Endothelial cell (in vitro differentiated cells): Measurements from ENCODE around the gene ABHD3. TPM values are rescaled to one million over a fixed set of nuclear protein-coding genes. Genes with fewer than 3 reads are reported as not detected.
"Not testable (repeated sequence)": the region's sequence is repeated elsewhere in the genome, so short reads cannot be mapped to it uniquely, and the experiment has no call there.

ENCODE experiments used
- DNase-seq: peaks from one replicate; pipeline ENCODE4 v3.0.0; 2021; ENCODE audit warnings: low spot score
- H3K27ac Mint-ChIP-seq: one replicate; pipeline ENCODE4 v1.8.0; 2021; ENCODE audit warnings: mixed read lengths, inconsistent platforms; ENCODE audit not compliant: unreplicated experiment
- H3K27me3 Mint-ChIP-seq: one replicate; pipeline ENCODE4 v1.8.0; 2021; ENCODE audit warnings: mild to moderate bottlenecking, moderate library complexity, mixed read lengths, inconsistent platforms; ENCODE audit not compliant: unreplicated experiment
- H3K36me3 Mint-ChIP-seq: one replicate; pipeline ENCODE4 v1.8.0; 2021; ENCODE audit warnings: mild to moderate bottlenecking, low read depth, mixed read lengths, inconsistent platforms; ENCODE audit not compliant: unreplicated experiment
- H3K4me1 Mint-ChIP-seq: one replicate; pipeline ENCODE4 v1.8.0; 2021; ENCODE audit warnings: mild to moderate bottlenecking, mixed read lengths, inconsistent platforms; ENCODE audit not compliant: unreplicated experiment
- H3K4me3 Mint-ChIP-seq: one replicate; pipeline ENCODE4 v1.8.0; 2021; ENCODE audit warnings: mild to moderate bottlenecking, mixed read lengths, inconsistent platforms; ENCODE audit not compliant: unreplicated experiment
- H3K9me3 Mint-ChIP-seq: one replicate; pipeline ENCODE4 v1.8.0; 2021; ENCODE audit warnings: mixed read lengths, inconsistent platforms; ENCODE audit not compliant: unreplicated experiment
- total RNA-seq: library from RNA; stranded (reverse); fragmentation: NEBNext Ultra II Directional; extraction: Animal tissue kit (Norgen Biotek cat#: 25700); gene quantifications from one replicate; pipeline ENCODE4 v1.2.1, GENCODE V29; 2021; ENCODE audit not compliant: unreplicated experiment
- TF ChIP-seq, protein P1 (sequence below): fragments of 200-600 bp; sonication (generic); IDR thresholded peaks from one replicate; pipeline ENCODE4 v1.5.0; 2021; ENCODE audit warnings: antibody characterized with exemption; ENCODE audit not compliant: unreplicated experiment

ABHD3 gene
- total RNA-seq, 1 donor from 2014 or later, result 13.8 TPM

DNA sequence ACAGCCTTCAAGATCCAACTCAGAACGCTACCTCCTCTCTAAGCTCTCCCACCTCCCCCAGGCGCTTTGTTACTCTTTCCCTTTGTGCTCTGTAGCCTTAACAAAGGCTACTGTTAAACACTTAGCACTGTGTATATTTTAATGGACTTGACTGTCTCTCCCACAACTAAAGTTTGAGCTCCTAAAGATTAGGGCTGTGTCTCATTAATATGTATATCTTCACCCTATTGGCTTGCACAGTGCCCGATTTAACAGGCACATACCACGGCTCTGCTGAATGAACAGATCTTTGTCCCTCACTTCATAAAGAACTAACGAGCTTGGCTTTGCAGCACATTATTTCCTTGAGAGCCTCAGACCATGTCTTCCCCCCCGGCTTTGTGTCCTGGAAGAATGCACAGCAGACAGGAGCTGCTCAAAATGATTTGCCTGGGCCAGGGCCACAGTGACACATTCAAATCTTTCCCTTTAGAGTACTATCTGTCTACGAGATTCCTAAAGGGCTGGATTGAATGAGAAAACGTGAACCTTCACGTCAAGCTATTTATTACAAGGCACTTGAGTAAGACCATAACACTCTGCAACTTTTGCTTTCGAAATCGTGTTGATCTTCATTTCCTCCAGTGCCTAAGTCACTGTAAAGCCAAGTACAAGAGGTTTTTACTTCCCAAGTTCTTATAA is 22.1 kb downstream of the ABHD3 start:
- H3K27me3 Mint-ChIP-seq, result no peaks in the 10 kb centered on the region
- H3K36me3 Mint-ChIP-seq, result no peaks in the 10 kb centered on the region
- H3K9me3 Mint-ChIP-seq, result no peaks in the 10 kb centered on the region
- H3K4me1 Mint-ChIP-seq, result peaks cover 7% of the 10 kb centered on the region
- no peak overlapping the region for H3K4me3 Mint-ChIP-seq
- DNase-seq, result no peak
- TF ChIP-seq, protein P1, sequence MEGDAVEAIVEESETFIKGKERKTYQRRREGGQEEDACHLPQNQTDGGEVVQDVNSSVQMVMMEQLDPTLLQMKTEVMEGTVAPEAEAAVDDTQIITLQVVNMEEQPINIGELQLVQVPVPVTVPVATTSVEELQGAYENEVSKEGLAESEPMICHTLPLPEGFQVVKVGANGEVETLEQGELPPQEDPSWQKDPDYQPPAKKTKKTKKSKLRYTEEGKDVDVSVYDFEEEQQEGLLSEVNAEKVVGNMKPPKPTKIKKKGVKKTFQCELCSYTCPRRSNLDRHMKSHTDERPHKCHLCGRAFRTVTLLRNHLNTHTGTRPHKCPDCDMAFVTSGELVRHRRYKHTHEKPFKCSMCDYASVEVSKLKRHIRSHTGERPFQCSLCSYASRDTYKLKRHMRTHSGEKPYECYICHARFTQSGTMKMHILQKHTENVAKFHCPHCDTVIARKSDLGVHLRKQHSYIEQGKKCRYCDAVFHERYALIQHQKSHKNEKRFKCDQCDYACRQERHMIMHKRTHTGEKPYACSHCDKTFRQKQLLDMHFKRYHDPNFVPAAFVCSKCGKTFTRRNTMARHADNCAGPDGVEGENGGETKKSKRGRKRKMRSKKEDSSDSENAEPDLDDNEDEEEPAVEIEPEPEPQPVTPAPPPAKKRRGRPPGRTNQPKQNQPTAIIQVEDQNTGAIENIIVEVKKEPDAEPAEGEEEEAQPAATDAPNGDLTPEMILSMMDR, result no peak
- no peak overlapping the region for H3K27ac Mint-ChIP-seq

DNA sequence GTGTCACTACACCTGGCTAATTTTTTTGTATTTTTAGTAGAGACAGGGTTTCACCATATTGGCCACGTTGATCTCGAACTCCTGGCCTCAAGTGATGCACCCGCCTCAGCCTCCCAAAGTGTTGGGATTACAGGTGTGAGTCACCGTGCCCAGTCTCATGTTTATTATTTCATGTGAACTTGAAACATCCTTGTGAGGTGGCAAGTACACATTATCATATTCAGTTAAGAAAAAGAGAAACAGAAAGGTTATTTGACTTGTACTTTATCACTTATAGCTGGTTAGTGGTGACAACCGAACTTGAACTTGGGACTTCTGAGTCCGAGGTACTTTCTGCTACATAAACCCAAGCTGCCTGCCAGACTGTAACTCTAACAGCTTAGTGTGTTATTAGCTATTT is 24.4 kb downstream of the ABHD3 start:
- TF ChIP-seq, protein P1, result no peak
- DNase-seq, result no peak
- no peaks in the 10 kb centered on the region for H3K9me3 Mint-ChIP-seq
- peaks cover 2% of the 10 kb centered on the region for H3K4me1 Mint-ChIP-seq
- H3K36me3 Mint-ChIP-seq, result no peaks in the 10 kb centered on the region
- no peaks in the 10 kb centered on the region for H3K27me3 Mint-ChIP-seq
- no peak overlapping the region for H3K27ac Mint-ChIP-seq
- no peak overlapping the region for H3K4me3 Mint-ChIP-seq

DNA sequence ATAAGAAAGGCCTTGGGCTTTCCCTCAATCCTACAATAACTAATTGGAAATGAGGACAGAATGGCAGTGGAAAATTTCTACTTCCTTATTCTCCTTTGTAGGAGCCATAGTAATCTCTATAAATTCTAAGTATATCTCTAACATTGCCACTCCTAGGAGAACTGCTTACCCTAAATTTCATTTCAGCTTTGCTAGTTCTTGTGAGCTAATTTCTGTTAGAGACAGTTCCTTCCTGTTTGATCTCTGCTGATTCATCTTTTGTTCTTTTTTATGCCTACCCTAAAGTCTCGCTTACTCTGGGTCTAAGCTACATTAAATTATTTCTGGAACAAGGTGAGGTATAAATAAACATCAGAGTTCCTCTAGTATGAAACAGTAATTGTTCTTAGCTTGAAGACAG is 25.7 kb downstream of the ABHD3 start:
- H3K4me1 Mint-ChIP-seq, result peaks cover 2% of the 10 kb centered on the region
- H3K36me3 Mint-ChIP-seq, result no peaks in the 10 kb centered on the region
- no peak for DNase-seq
- H3K27ac Mint-ChIP-seq, result no peak overlapping the region
- TF ChIP-seq, protein P1, result no peak
- no peaks in the 10 kb centered on the region for H3K27me3 Mint-ChIP-seq
- no peak overlapping the region for H3K4me3 Mint-ChIP-seq
- H3K9me3 Mint-ChIP-seq, result no peaks in the 10 kb centered on the region

DNA sequence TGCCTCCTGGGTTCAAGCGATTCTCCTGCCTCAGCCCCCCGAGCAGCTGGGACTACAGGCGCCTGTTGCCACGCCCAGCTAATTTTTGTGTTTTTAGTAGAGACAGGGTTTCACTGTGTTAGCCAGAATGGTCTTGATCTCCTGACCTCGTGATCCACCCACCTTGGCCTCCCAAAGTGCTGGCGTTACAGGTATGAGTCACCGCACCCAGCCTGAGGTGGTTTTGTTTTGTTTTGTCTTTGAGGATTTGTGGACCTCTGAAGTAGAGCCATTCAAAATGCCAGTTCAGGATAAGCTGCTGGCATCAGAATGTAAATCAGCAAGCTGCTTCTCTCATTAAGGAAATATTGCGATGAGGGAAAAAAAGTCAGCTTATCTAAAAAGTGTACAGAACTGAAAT is 29.2 kb downstream of the ABHD3 start:
- H3K36me3 Mint-ChIP-seq, DNase-seq, H3K4me3 Mint-ChIP-seq, H3K27ac Mint-ChIP-seq, H3K27me3 Mint-ChIP-seq, H3K4me1 Mint-ChIP-seq, H3K9me3 Mint-ChIP-seq: not testable (repeated sequence)

DNA sequence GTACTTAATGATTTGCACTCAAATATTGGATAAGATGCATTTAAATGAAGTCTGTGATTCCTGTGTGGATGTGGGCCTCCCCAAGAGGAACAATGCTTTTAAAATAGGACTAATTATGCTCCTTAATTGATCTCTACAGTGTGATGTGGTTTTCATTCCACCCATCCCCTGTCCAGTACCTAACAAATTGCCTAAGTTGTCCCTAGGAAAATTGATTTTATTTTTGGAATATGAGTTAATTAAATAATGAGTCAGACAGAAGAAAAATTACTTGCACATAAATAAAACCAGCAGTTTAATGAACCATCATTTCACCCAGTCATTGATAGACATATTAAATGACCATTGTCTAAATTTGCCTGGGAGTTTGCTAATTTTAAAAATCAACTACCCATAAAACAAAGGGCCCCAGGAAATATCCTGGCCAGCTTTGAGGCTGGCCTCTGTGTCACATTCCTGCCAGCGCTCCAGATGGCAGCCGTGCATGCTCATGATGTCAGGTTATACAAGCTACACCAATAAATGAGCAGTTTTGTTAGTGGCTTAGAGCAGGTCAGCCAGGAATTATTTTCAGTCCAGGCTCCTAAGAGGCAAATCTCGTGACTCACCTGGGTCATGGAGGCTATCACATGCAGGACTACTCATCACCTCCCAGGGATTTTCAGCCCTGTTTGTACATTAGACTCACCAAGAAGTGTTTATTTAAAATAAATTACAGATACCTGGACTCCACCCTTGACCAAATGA is 31.9 kb downstream of the ABHD3 start:
- Mint-ChIP-seq H3K9me3 (no peaks in the 10 kb centered on the region), H3K4me3 (no peak overlapping the region), H3K4me1 (peaks cover 16% of the 10 kb centered on the region), H3K27me3 (no peaks in the 10 kb centered on the region), H3K27ac (no peak overlapping the region), H3K36me3 (peaks cover 14% of the 10 kb centered on the region)
- DNase-seq, result no peak
- TF ChIP-seq, protein P1, result no peak
